Thoracic aorta (tissue), 2 donors: ENCODE data around the gene IGSF5. TPM values are rescaled to one million over a fixed set of nuclear protein-coding genes. Genes with fewer than 3 reads are reported as not detected.
"Not testable (repeated sequence)": the region's sequence is repeated elsewhere in the genome, so short reads cannot be mapped to it uniquely, and the experiment has no call there.

Experiments
- ATAC-seq: fragments of 150-250 bp; one replicate; pipeline ENCODE4 v1.8.0; 2017; ENCODE audit warnings: low read depth; ENCODE audit not compliant: insufficient number of reproducible peaks, low FRiP score
- DNase-seq: peaks from one replicate; pipeline ENCODE4 v3.0.0-alpha.2; 2020; ENCODE audit warnings: low spot score
- H3K27ac ChIP-seq, 2 donors: fragments of 200-600 bp; sonication (generic); 1 replicate in 1 of 2; 2 replicates in 1 of 2; pipeline ENCODE4 v1.5.1; 2016; ENCODE audit warnings: mild to moderate bottlenecking in 2 of 2, moderate library complexity in 2 of 2
- H3K27me3 ChIP-seq: fragments of 200-600 bp; sonication (generic); replicated peaks from 2 replicates; pipeline ENCODE4 v1.6.0; 2016; ENCODE audit warnings: mild to moderate bottlenecking; ENCODE audit not compliant: insufficient read depth
- H3K36me3 ChIP-seq: fragments of 200-600 bp; sonication (generic); one replicate; pipeline ENCODE4 v1.5.1; 2016
- H3K4me1 ChIP-seq, 2 donors: fragments of 200-600 bp; sonication (generic); 1 replicate in 1 of 2; 2 replicates in 1 of 2; pipeline versions ENCODE4 v1.5.1 to v1.6.0; 2016; ENCODE audit warnings: low read depth in 2 of 2, mild to moderate bottlenecking in 1 of 2; ENCODE audit not compliant: control insufficient read depth in 1 of 2
- H3K4me3 ChIP-seq: fragments of 200-600 bp; sonication (generic); 2 replicates; pipeline ENCODE4 v1.5.1; 2016; ENCODE audit warnings: mild to moderate bottlenecking
- H3K9me3 ChIP-seq: fragments of 200-600 bp; sonication (generic); 2 replicates; pipeline ENCODE4 v1.5.1; 2016
- CTCF ChIP-seq: fragments of 200-600 bp; sonication (generic); IDR thresholded peaks from one replicate; pipeline ENCODE4 v1.5.1; 2019; ENCODE audit warnings: antibody characterized with exemption
- total RNA-seq, 2 donors: library from RNA; depleted of rRNA; stranded (reverse); fragments of >200 nt; gene quantifications; one replicate each; pipeline versions ENCODE4 v1.1.0 to v1.2.3, GENCODE V29; 2016

Gene IGSF5
- not detected for total RNA-seq

- DNase-seq, H3K9me3 ChIP-seq, H3K27ac ChIP-seq, H3K4me1 ChIP-seq, H3K4me3 ChIP-seq, H3K27me3 ChIP-seq, ATAC-seq, H3K36me3 ChIP-seq: not testable (repeated sequence)
Observed at GRCh38 chr21:39744883-39745282, at the start of gene IGSF5. IGSF5 (plus strand) TSS chr21:39745183; CDS start chr21:39745510, 327 bp downstream.

GRCh38 chr21:39696196-39696595 lies 48.8 kb upstream of the IGSF5 start:
- Histone ChIP-seq H3K27ac (no peak overlapping the region), H3K9me3 (no peaks in the 10 kb centered on the region), H3K36me3 (no peaks in the 10 kb centered on the region), H3K27me3 (no peaks in the 10 kb centered on the region), H3K4me3 (no peak overlapping the region), H3K4me1 (no peaks in the 10 kb centered on the region)
- DNase-seq, result no peak
- no peak for ATAC-seq
- TF ChIP-seq CTCF, result no peak

- Histone ChIP-seq H3K4me3 (no peak overlapping the region), H3K27ac (no peak overlapping the region), H3K27me3 (no peaks in the 10 kb centered on the region), H3K4me1 (no peaks in the 10 kb centered on the region), H3K36me3 (no peaks in the 10 kb centered on the region), H3K9me3 (no peaks in the 10 kb centered on the region)
- no peak for TF ChIP-seq CTCF
- no peak for ATAC-seq
- no peak for DNase-seq
Observed at GRCh38 chr21:39696618-39697017, 48.4 kb upstream of the IGSF5 start.

- Histone ChIP-seq H3K4me3 (no peak overlapping the region), H3K9me3 (no peaks in the 10 kb centered on the region), H3K27ac (no peak overlapping the region), H3K36me3 (no peaks in the 10 kb centered on the region), H3K27me3 (no peaks in the 10 kb centered on the region), H3K4me1 (no peaks in the 10 kb centered on the region)
- no peak for TF ChIP-seq CTCF
- ATAC-seq (no peak), DNase-seq (no peak)
Observed at GRCh38 chr21:39700318-39700717, 44.7 kb upstream of the IGSF5 start.

- no peaks in the 10 kb centered on the region for H3K27me3 ChIP-seq
- H3K9me3 ChIP-seq, result no peaks in the 10 kb centered on the region
- ATAC-seq, result no peak
- no peaks in the 10 kb centered on the region for H3K36me3 ChIP-seq
- no peak for TF ChIP-seq CTCF
- no peak overlapping the region for H3K27ac ChIP-seq
- no peak overlapping the region for H3K4me3 ChIP-seq
- DNase-seq, result no peak
- H3K4me1 ChIP-seq, result no peaks in the 10 kb centered on the region
Observed at GRCh38 chr21:39703578-39703977, 41.4 kb upstream of the IGSF5 start.

- ATAC-seq (no peak), DNase-seq (no peak)
- H3K27me3 ChIP-seq, result no peaks in the 10 kb centered on the region
- H3K36me3 ChIP-seq, result no peaks in the 10 kb centered on the region
- H3K27ac ChIP-seq, result no peak overlapping the region
- no peak for TF ChIP-seq CTCF
- H3K4me1 ChIP-seq, result no peaks in the 10 kb centered on the region
- no peaks in the 10 kb centered on the region for H3K9me3 ChIP-seq
- no peak overlapping the region for H3K4me3 ChIP-seq
Observed at GRCh38 chr21:39705849-39706248, 39.1 kb upstream of the IGSF5 start.
